Measurements from ENCODE around the gene HDAC4.

- TF ChIP-seq CTCF (IDR thresholded peaks at IDR 0.05) (no peak), SIN3A (IDR thresholded peaks at IDR 0.05; ENCODE audit: borderline replicate concordance, insufficient read depth, low read depth, low read length) (no peak)
These were observed 134.4 kb downstream of the HDAC4 start for GRCh38 chr2:239266434-239266766.
